IPS-20b (cell line): Measurements from ENCODE around the gene STARD3NL.

Experiments
- H3K27ac ChIP-seq: one replicate; pipeline ENCODE4 v1.5.1; 2013; ENCODE audit warnings: low read length
- H3K27me3 ChIP-seq: 2 replicates; pipeline ENCODE4 v1.6.1; 2013; ENCODE audit warnings: mild to moderate bottlenecking, low read length, inconsistent platforms; ENCODE audit not compliant: insufficient read depth
- H3K36me3 ChIP-seq: 2 replicates; pipeline ENCODE4 v1.6.1; 2013; ENCODE audit warnings: low read depth, mild to moderate bottlenecking, inconsistent platforms, low read length, moderate library complexity; ENCODE audit not compliant: insufficient read depth
- H3K4me1 ChIP-seq: 2 replicates; pipeline ENCODE4 v1.6.1; 2013; ENCODE audit warnings: mild to moderate bottlenecking, control low read depth, inconsistent platforms, low read length, moderate library complexity; ENCODE audit not compliant: insufficient read depth
- H3K4me3 ChIP-seq: 2 replicates; pipeline ENCODE4 v1.5.1; 2013; ENCODE audit warnings: mild to moderate bottlenecking, low read length, inconsistent platforms
- H3K9ac ChIP-seq: 2 replicates; pipeline ENCODE4 v1.6.1; 2013; ENCODE audit warnings: low read depth, mild to moderate bottlenecking, inconsistent platforms, low read length, moderate library complexity
- H3K9me3 ChIP-seq: 2 replicates; pipeline ENCODE4 v1.6.1; 2013; ENCODE audit warnings: mild to moderate bottlenecking, low read depth, low read length, inconsistent platforms; ENCODE audit not compliant: insufficient read depth

STARD3NL gene

GRCh38 chr7:38186593-38187314 is 8.7 kb downstream of the STARD3NL start:
- Histone ChIP-seq H3K4me1 (peaks cover 43% of the 10 kb centered on the region), H3K9ac (no peak overlapping the region)

DNA sequence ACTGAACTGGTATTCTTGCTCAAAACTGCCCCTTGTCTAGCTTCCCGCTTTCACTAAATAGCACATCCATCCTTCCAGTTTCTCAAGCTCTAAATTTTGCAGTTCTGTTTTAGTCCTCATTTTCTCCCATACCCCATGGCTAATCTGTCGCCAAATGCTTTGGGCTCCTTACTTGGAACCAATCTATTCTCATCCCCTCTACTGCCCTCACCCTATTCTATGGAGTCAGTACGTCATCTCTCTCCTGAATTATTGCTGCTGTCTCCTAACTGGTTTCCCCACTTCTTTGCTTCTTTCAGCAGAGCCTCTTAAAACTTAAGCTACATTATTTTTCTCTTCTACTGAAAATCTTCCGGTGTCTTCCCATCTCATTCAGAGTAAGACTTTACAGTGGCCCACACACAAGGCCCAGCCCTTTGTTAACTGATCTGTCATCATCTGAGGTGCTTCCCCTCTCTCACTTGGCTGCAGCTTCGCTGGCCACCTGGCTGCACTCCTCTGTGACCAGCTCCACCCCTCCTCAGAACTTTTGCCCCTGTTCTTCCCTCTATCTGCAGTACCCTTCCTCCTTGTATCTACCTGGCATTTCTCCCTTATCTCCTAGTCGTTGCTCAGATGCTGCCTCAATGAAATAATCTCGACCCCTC is 9.9 kb downstream of the STARD3NL start:
- Histone ChIP-seq H3K9ac (peak overlapping the region; percentile 17; the same call in 1 of the 2 replicates), H3K27ac (no peak overlapping the region), H3K36me3 (0 out of 2 replicates have a peak, but pooled peaks cover 5% of the 10 kb centered on the region), H3K4me3 (peak overlapping the region; percentile 8; the same call in 1 of the 2 replicates), H3K9me3 (0 out of 2 replicates have a peak, but pooled peaks cover 7% of the 10 kb centered on the region), H3K27me3 (no peaks in the 10 kb centered on the region), H3K4me1 (peaks cover 43% of the 10 kb centered on the region)

More at GRCh38 chr7:38186593-38187314, 8.7 kb downstream of the STARD3NL start:
- 0 out of 2 replicates have a peak, but pooled peaks cover 4% of the 10 kb centered on the region for H3K36me3 ChIP-seq
- H3K27ac ChIP-seq: no peak overlapping the region
- H3K27me3 ChIP-seq: no peaks in the 10 kb centered on the region
- no peak overlapping the region for H3K4me3 ChIP-seq
- 0 out of 2 replicates have a peak, but pooled peaks cover 5% of the 10 kb centered on the region for H3K9me3 ChIP-seq

- peaks cover 43% of the 10 kb centered on the region for H3K4me1 ChIP-seq
- 0 out of 2 replicates have a peak, but pooled peaks cover 7% of the 10 kb centered on the region for H3K9me3 ChIP-seq
- peak overlapping the region; percentile 25; the same call in 1 of the 2 replicates for H3K4me3 ChIP-seq
- 0 out of 2 replicates have a peak, but pooled peaks cover 5% of the 10 kb centered on the region for H3K36me3 ChIP-seq
- H3K27ac ChIP-seq: no peak overlapping the region
- H3K9ac ChIP-seq: peak overlapping the region; percentile 2; the same call in 1 of the 2 replicates
- no peaks in the 10 kb centered on the region for H3K27me3 ChIP-seq
Measured at GRCh38 chr7:38189231-38189938, 11.3 kb downstream of the STARD3NL start.

GRCh38 chr7:38190011-38190410 is 12.0 kb downstream of the STARD3NL start:
- no peak overlapping the region for H3K27ac ChIP-seq
- H3K9ac ChIP-seq: no peak overlapping the region
- H3K36me3 ChIP-seq: 0 out of 2 replicates have a peak, but pooled peaks cover 5% of the 10 kb centered on the region
- no peak overlapping the region for H3K4me3 ChIP-seq
- peaks cover 43% of the 10 kb centered on the region for H3K4me1 ChIP-seq
- H3K27me3 ChIP-seq: no peaks in the 10 kb centered on the region
- 0 out of 2 replicates have a peak, but pooled peaks cover 7% of the 10 kb centered on the region for H3K9me3 ChIP-seq

GRCh38 chr7:38191791-38192190 is 13.7 kb downstream of the STARD3NL start:
- Histone ChIP-seq H3K9me3 (0 out of 2 replicates have a peak, but pooled peaks cover 7% of the 10 kb centered on the region), H3K9ac (no peak overlapping the region), H3K27me3 (no peaks in the 10 kb centered on the region), H3K27ac (no peak overlapping the region), H3K4me1 (peaks cover 35% of the 10 kb centered on the region), H3K4me3 (no peak overlapping the region), H3K36me3 (0 out of 2 replicates have a peak, but pooled peaks cover 5% of the 10 kb centered on the region)

DNA sequence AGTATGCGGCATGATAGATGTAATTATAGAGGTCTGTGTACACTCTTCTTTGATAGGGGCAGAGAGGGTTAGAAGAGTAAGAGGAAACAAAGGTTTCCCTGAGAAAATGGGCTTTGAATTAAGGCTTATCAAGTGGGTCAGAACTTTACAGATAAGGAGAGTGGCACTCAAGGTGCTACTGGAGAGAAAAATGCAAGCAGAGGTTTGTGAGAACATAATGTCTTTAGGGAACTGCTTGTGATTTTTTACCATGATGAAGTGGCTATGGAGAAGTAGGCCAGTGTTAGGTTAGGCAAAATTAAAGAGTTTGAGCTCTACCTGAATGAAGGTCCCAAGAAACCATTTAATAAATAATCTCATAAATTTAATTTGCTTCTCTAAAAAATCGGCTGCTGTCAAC is 14.3 kb downstream of the STARD3NL start:
- no peak overlapping the region for H3K9ac ChIP-seq
- H3K4me3 ChIP-seq: no peak overlapping the region
- no peak overlapping the region for H3K27ac ChIP-seq

GRCh38 chr7:38195804-38196595 is 18.0 kb downstream of the STARD3NL start:
- H3K27ac ChIP-seq: no peak overlapping the region

More for the DNA sequence above, 14.3 kb downstream of the STARD3NL start:
- 0 out of 2 replicates have a peak, but pooled peaks cover 7% of the 10 kb centered on the region for H3K9me3 ChIP-seq
- peaks cover 31% of the 10 kb centered on the region for H3K4me1 ChIP-seq
- no peaks in the 10 kb centered on the region for H3K27me3 ChIP-seq
- H3K36me3 ChIP-seq: 0 out of 2 replicates have a peak, but pooled peaks cover 5% of the 10 kb centered on the region

GRCh38 chr7:38198366-38198765 is 20.3 kb downstream of the STARD3NL start:
- H3K4me1 ChIP-seq: no peaks in the 10 kb centered on the region; the same call in 1 of the 2 replicates
- H3K27ac ChIP-seq: no peak overlapping the region
- no peaks in the 10 kb centered on the region for H3K27me3 ChIP-seq
- no peak overlapping the region for H3K4me3 ChIP-seq
- H3K9me3 ChIP-seq: no peaks in the 10 kb centered on the region
- H3K9ac ChIP-seq: no peak overlapping the region
- H3K36me3 ChIP-seq: no peaks in the 10 kb centered on the region

More at GRCh38 chr7:38195804-38196595, 18.0 kb downstream of the STARD3NL start:
- Histone ChIP-seq H3K27me3 (no peaks in the 10 kb centered on the region), H3K36me3 (0 out of 2 replicates have a peak, but pooled peaks cover 5% of the 10 kb centered on the region), H3K9ac (no peak overlapping the region), H3K4me3 (no peak overlapping the region), H3K4me1 (no peaks in the 10 kb centered on the region; the same call in 1 of the 2 replicates), H3K9me3 (0 out of 2 replicates have a peak, but pooled peaks cover 7% of the 10 kb centered on the region)

DNA sequence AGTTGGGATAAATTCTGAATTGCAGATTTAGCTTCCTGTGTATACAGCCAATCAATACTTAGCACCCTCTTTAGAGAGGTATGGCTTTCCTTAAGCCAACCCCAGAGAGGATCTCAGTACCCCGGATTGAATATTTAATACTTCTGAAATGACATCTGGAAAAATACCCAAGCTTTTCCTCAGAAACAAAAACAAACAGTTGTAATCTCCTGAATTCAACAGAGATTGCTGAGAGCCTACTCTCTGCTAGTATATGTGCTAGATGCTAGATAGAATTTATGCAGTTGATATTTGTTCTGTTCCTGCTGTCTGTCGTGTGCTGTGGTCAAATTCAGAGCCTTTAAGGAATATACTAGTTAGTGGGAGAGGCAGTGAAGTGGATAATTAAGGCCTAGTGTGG is 21.1 kb downstream of the STARD3NL start:
- Histone ChIP-seq H3K9me3 (no peaks in the 10 kb centered on the region), H3K4me3 (no peak overlapping the region), H3K27ac (no peak overlapping the region), H3K4me1 (no peaks in the 10 kb centered on the region; the same call in 1 of the 2 replicates), H3K36me3 (no peaks in the 10 kb centered on the region), H3K27me3 (no peaks in the 10 kb centered on the region), H3K9ac (no peak overlapping the region)

- Histone ChIP-seq H3K4me1 (no peaks in the 10 kb centered on the region; the same call in 1 of the 2 replicates), H3K4me3 (no peak overlapping the region), H3K9me3 (no peaks in the 10 kb centered on the region), H3K27ac (no peak overlapping the region), H3K36me3 (no peaks in the 10 kb centered on the region), H3K27me3 (no peaks in the 10 kb centered on the region), H3K9ac (no peak overlapping the region)
Measured at GRCh38 chr7:38199782-38200181, 21.7 kb downstream of the STARD3NL start.
